Endometrial microvascular endothelial cells (primary cell): ENCODE data around the gene CCNO. TPM values are rescaled to one million over a fixed set of nuclear protein-coding genes. Genes with fewer than 3 reads are reported as not detected.

Source experiments
- in situ Hi-C: cut with HindIII; loops from 2 replicates; pipeline ENCODE4 v1.10.0; 2017; ENCODE audit warnings: low sequenced_read_pairs, low pct_unique_long_range_greater_than_20kb; ENCODE audit errors: inconsistent ontology term
- total RNA-seq: library from RNA; depleted of rRNA; stranded (reverse); fragments of >200 nt; gene quantifications from one replicate; pipeline ENCODE4 v1.2.3, GENCODE V29; 2015; ENCODE audit errors: inconsistent ontology term

The CCNO gene
- total RNA-seq, result not detected

GRCh38 chr5:55232985-55233928, at the start of gene CCNO:
CCNO (minus strand) TSS chr5:55233608; CDS start chr5:55233523, 85 bp downstream.
- in situ Hi-C loops, result loop anchor here (10.0 kb wide), 1 partner anchor 48 kb away; no protein-coding TSS in a partner anchor

- in situ Hi-C loops, result no loop called here
Observed at GRCh38 chr5:55278778-55279177, 45.4 kb upstream of the CCNO start.

- in situ Hi-C loops, result no loop called here
Observed at GRCh38 chr5:55276771-55277170, 43.4 kb upstream of the CCNO start.

- in situ Hi-C loops, result no loop called here
Observed at GRCh38 chr5:55258339-55258738, 24.9 kb upstream of the CCNO start.

- in situ Hi-C loops, result no loop called here
Observed at GRCh38 chr5:55254802-55255201, 21.4 kb upstream of the CCNO start.

GRCh38 chr5:55250064-55250463, 16.7 kb upstream of the CCNO start:
- in situ Hi-C loops, result no loop called here

- in situ Hi-C loops, result no loop called here
Observed at GRCh38 chr5:55241746-55242145, 8.3 kb upstream of the CCNO start.

GRCh38 chr5:55236800-55237199, 3.4 kb upstream of the CCNO start:
- in situ Hi-C loops, result loop anchor here (10.0 kb wide), 1 partner anchor 52 kb away; no protein-coding TSS in a partner anchor

- in situ Hi-C loops, result loop anchor here (10.0 kb wide), 1 partner anchor 49 kb away; no protein-coding TSS in a partner anchor
Observed at GRCh38 chr5:55234121-55234700, 803 bp upstream of the CCNO start.

GRCh38 chr5:55232271-55232984, 980 bp downstream of the CCNO start:
- in situ Hi-C loops, result loop anchor here (10.0 kb wide), 1 partner anchor 48 kb away; no protein-coding TSS in a partner anchor

- in situ Hi-C loops, result loop anchor here (10.0 kb wide), 1 partner anchor 47 kb away; no protein-coding TSS in a partner anchor
Observed at GRCh38 chr5:55231919-55232270, 1.5 kb downstream of the CCNO start.

- in situ Hi-C loops, result loop anchor here (10.0 kb wide), 1 partner anchor 46 kb away; no protein-coding TSS in a partner anchor
Observed at GRCh38 chr5:55231029-55231918, 2.1 kb downstream of the CCNO start.

- in situ Hi-C loops, result loop anchor here (10.0 kb wide), 1 partner anchor 45 kb away; no protein-coding TSS in a partner anchor
Observed at GRCh38 chr5:55230086-55230629, 3.2 kb downstream of the CCNO start.

GRCh38 chr5:55227664-55228430, 5.6 kb downstream of the CCNO start:
- in situ Hi-C loops, result no loop called here

- in situ Hi-C loops, result no loop called here
Observed at GRCh38 chr5:55226934-55227663, 6.3 kb downstream of the CCNO start, which contains the start of gene MCIDAS. MCIDAS (minus strand) TSS chr5:55227315; CDS start chr5:55227138, 177 bp downstream.
